GM12874 (cell line): ENCODE data around the gene CD248.

ENCODE experiments used
- CTCF ChIP-seq: IDR thresholded peaks from 2 replicates; pipeline ENCODE4 v1.5.1; 2011; ENCODE audit warnings: low read depth, mild to moderate bottlenecking, control low read depth, low read length, moderate library complexity; ENCODE audit not compliant: insufficient read depth

Gene CD248

DNA sequence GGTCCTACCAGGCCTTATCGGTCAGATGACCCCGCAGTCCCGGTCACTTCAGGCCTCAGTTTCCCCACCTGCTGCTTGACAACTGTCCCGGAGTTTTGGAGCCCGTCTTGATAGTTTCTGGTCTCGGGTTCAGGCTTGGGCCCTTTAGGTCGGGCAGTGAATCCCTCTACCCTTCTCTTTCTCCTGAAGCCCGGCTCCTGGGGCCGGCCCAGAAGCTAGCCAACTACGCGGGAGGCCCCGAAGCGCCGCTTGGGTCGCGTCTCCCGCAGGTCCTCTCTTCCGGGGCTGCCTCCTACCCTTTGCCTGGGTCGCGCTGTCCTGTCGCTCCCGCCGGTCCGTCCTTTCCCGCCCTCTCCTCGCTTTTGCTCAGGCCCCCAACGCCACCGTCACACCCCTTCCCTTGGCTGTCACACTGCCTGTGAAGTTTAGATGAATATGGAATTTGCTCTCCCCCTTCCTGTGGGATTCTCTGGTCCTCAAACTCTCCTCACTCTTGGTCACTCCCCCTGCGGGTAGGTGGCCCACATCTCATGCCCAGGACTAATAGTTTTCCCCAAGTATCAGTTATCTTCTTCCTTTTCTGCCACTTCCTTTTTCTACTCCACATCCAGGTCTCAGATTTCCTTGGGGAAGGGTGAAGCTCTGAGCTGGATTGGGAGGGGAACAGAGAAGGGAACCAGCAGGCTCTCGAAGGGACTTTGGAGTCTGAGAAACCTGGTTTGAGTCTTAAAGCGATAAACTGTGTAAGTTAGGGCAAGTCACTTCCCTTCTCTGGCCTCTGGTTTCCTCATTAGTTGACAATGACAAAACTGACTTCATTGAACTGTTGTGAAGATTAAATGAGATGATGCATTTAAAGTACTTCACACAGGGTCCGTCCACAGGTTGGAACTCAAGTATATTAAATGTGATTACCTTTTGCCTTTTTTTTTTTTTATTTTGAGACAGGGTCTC is 47.6 kb downstream of the CD248 start:
- TF ChIP-seq CTCF, result no peak

DNA sequence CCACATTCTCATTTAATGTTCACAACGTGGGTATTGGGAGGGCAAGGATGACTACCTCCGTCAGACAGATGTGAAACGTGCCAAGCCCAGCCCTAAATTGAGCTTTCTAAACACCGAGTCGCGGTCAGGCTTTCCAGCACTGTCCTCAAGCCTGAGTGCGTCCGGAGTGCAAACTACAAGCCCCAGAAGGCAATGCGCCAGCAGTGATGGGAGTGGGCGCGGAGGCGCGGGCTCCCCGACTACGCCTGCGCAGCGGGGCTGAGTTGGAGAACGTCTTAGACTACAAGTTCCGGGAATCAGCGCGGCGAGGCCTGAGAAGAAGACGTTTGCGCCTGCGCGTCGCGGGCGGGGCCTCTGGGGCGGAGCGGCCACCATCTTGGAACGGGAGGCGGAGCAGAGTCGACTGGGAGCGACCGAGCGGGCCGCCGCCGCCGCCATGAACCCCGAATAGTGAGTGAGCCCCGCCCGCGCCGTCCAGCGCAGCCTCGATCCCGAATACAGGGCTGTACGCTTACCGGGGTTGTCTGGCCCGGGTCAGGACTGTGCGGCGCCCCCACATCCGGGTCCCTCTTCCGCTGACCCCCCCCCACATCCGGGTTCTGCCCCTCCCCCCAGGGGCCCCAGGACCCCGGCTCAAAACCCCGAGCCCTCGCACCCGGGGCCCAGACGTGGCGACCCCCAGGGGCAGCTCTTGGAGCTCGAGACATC is 48.4 kb downstream of the CD248 start, which contains the start of gene RAB1B:
Gene RAB1B, plus strand, starts transcription at position 396 of the 708 bp plus-strand sequence. Its CDS starts 41 bp downstream, at position 437.
- TF ChIP-seq CTCF, result no peak

DNA sequence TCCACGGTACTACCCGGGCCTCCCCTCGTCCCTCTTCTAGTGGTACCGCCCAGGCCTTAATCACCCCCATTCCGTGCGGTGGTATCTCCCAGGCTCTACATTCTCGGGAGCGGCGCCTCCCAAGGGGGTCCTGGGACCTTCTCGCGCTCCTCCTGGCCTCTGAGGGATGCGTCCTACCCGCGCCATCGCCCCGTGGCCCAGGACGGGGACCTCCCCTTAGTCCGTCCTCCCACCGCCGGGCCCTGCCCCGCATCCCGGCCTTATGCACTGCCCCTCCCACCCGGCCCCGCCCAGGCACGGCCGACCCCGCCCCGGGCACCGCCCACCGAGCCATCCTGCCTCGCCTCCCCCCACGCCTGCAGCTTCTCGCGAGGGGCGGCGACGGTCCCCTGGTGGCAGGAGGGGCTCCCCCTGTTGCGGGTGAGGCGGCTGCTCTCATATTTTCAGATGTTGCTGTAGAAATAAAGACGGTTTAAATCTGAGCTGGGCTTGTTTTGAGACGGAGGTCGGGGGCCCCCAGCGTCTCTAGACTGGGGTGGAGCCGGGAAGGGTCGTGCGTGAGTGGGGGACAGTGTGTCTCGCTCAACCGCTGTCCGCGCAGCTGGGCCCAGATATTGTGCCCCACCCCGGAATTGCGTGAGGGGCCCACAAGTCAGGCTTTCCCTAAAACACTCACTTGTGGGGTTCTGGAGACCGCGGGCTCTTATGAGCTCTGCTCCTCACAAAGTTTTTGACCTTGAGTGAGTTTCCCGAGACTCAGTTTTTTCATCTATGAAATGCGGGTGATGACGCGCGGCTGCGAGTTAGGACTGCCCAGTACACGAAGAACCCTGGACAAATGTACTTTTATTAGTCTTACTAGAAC is 49.2 kb downstream of the CD248 start:
- no peak for TF ChIP-seq CTCF

DNA sequence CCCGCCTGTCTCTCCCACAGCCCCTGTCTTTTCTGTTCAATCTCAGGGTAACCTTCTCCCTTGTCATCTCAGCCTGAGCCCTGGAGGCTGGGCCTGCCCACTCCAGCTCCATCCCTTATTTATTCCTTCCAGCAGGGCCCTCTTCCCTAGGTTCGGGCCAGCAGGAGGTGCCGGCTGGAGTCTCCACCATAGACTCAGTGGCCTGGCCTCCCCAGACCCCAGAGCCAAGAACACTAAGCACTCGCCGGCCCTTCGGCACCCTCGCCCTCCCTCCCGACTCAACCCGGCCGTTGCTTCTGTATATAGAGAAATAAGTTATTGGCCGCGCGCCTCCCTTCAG is 49.8 kb downstream of the CD248 start:
- no peak for TF ChIP-seq CTCF

- TF ChIP-seq CTCF, result no peak
These were observed 50.3 kb downstream of the CD248 start for GRCh38 chr11:66266378-66267038.

DNA sequence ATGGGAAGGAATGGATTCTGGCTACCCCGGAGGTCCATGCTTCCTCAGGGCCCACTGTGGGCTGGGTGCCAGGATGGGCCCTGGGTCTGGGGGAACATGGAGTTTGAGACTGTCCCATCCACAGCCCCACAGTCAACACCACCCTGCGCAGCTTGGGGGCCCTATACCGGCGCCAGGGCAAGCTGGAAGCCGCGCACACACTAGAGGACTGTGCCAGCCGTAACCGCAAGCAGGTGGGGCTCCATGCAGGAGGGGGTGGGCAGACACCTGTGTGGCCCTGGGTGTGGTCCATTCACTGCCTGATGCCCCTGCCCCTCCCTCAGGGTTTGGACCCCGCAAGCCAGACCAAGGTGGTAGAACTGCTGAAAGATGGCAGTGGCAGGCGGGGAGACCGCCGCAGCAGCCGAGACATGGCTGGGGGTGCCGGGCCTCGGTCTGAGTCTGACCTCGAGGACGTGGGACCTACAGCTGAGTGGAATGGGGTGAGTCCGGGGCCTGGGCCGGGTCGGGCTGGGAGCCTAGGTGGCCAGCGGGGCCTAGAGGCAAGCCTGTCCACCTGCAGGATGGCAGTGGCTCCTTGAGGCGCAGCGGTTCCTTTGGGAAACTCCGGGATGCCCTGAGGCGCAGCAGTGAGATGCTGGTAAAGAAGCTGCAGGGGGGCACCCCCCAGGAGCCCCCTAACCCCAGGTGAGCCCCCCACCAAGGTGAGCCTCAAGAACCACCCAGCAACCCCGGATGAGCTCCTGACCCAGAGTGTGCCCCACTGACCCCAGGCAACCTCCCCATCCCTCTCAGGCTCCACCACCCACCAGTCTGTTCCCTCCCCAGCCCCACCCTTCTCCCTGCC is 51.1 kb downstream of the CD248 start:
- TF ChIP-seq CTCF, result no peak
